IMR-90 (cell line): ENCODE data around the gene UVSSA. TPM values are rescaled to one million over a fixed set of nuclear protein-coding genes. Genes with fewer than 3 reads are reported as not detected.
"Not testable (repeated sequence)": the region's sequence is repeated elsewhere in the genome, so short reads cannot be mapped to it uniquely, and the experiment has no call there.

ENCODE experiments used
- ATAC-seq: fragments of 200-7000 bp; cut with Tn5 transposase; 2 replicates; pipeline ENCODE4 v1.9.1; 2020; ENCODE audit warnings: low read depth, mild to moderate bottlenecking, moderate library complexity
- BruUV-seq: library from RNA; stranded (reverse); fragments of 400-500 nt; replicated peaks from 2 replicates; lab custom pipeline; 2021; lab: Mats Ljungman, UMichigan
- CTCF ChIA-PET: fragments of 300-600 bp; formaldehyde crosslinking; extraction: SDS; loops from one replicate; lab custom pipeline; 2021; ENCODE audit warnings: antibody characterized with exemption; lab: Yijun Ruan, JAX
- POLR2A ChIA-PET: fragments of 300-600 bp; sonication (Branson Sonifier 250); formaldehyde crosslinking; loops from one replicate; lab custom pipeline; 2022; ENCODE audit warnings: antibody characterized with exemption; ENCODE audit not compliant: unreplicated experiment; lab: Charles Lee
- DNase-seq: peaks from one replicate; pipeline ENCODE4 v3.0.0; 2013
- H2AFZ ChIP-seq: replicated peaks from 2 replicates; pipeline ENCODE3; 2013; ENCODE audit warnings: low read length, mild to moderate bottlenecking; ENCODE audit not compliant: poor library complexity
- H2AK5ac ChIP-seq: 2 replicates; pipeline ENCODE4 v1.6.1; 2013; ENCODE audit warnings: low read depth, low read length, inconsistent platforms
- H2AK9ac ChIP-seq: replicated peaks from 2 replicates; pipeline ENCODE3; 2013; ENCODE audit warnings: mild to moderate bottlenecking, low read depth, low read length, moderate library complexity; ENCODE audit not compliant: poor library complexity
- H2BK120ac ChIP-seq: 2 replicates; pipeline ENCODE4 v1.6.1; 2013; ENCODE audit warnings: low read depth, low read length, inconsistent platforms
- H2BK15ac ChIP-seq: 3 replicates; pipeline ENCODE4 v1.6.1; 2013; ENCODE audit warnings: low read depth, low read length, inconsistent platforms
- H2BK20ac ChIP-seq: 2 replicates; pipeline ENCODE4 v1.6.1; 2013; ENCODE audit warnings: low read depth, mild to moderate bottlenecking, inconsistent platforms, low read length, moderate library complexity
- H2BK5ac ChIP-seq: 2 replicates; pipeline ENCODE4 v1.6.1; 2013; ENCODE audit warnings: mild to moderate bottlenecking, low read depth, low read length, inconsistent platforms; ENCODE audit not compliant: poor library complexity, severe bottlenecking
- H3K14ac ChIP-seq: replicated peaks from 2 replicates; pipeline ENCODE4 v1.6.1; 2013; ENCODE audit warnings: low read depth, low read length, inconsistent platforms
- H3K18ac ChIP-seq: 2 replicates; pipeline ENCODE4 v1.6.1; 2013; ENCODE audit warnings: low read depth, low read length, control low read depth
- H3K23ac ChIP-seq: 2 replicates; pipeline ENCODE4 v1.6.1; 2013; ENCODE audit warnings: low read depth, low read length, inconsistent platforms
- H3K27ac ChIP-seq: 2 replicates; pipeline ENCODE4 v1.5.1; 2013; ENCODE audit warnings: mild to moderate bottlenecking, control low read depth, low read length; ENCODE audit not compliant: insufficient read depth
- H3K27me3 ChIP-seq: 2 replicates; pipeline ENCODE4 v1.6.1; 2013; ENCODE audit warnings: low read length; ENCODE audit not compliant: control insufficient read depth, insufficient read depth
- H3K36me3 ChIP-seq: 2 replicates; pipeline ENCODE4 v1.6.1; 2013; ENCODE audit warnings: low read length, mixed read lengths; ENCODE audit not compliant: control insufficient read depth, insufficient read depth
- H3K4ac ChIP-seq: 2 replicates; pipeline ENCODE4 v1.6.1; 2013; ENCODE audit warnings: low read depth, low read length, inconsistent platforms
- H3K4me1 ChIP-seq: 2 replicates; pipeline ENCODE4 v1.6.1; 2013; ENCODE audit warnings: low read length, mixed read lengths; ENCODE audit not compliant: control insufficient read depth, insufficient read depth
- H3K4me2 ChIP-seq: 2 replicates; pipeline ENCODE4 v1.6.1; 2013; ENCODE audit warnings: low read depth, mild to moderate bottlenecking, control low read depth, low read length, moderate library complexity
- H3K4me3 ChIP-seq: 2 replicates; pipeline ENCODE4 v1.5.1; 2013; ENCODE audit warnings: low read depth, mild to moderate bottlenecking, control low read depth, low read length, moderate library complexity; ENCODE audit not compliant: insufficient read depth
- H3K56ac ChIP-seq: 2 replicates; pipeline ENCODE4 v1.6.1; 2013; ENCODE audit warnings: low read length, inconsistent platforms; ENCODE audit not compliant: insufficient read depth; ENCODE audit errors: extremely low read depth
- H3K79me1 ChIP-seq, 2 experiments: 2 replicates each; pipeline ENCODE4 v1.6.1; 2013; ENCODE audit warnings: low read length in 2 of 2, inconsistent platforms in 1 of 2, low read depth in 1 of 2
- H3K9ac ChIP-seq: 2 replicates; pipeline ENCODE4 v1.6.1; 2013; ENCODE audit warnings: low read depth, low read length, control low read depth
- H3K9me1 ChIP-seq: 2 replicates; pipeline ENCODE4 v1.6.1; 2013; ENCODE audit warnings: low read length, inconsistent platforms; ENCODE audit not compliant: insufficient read depth
- H3K9me3 ChIP-seq: 2 replicates; pipeline ENCODE4 v1.6.1; 2013; ENCODE audit warnings: low read length; ENCODE audit not compliant: control insufficient read depth, insufficient read depth
- H4K20me1 ChIP-seq: 2 replicates; pipeline ENCODE4 v1.6.1; 2013; ENCODE audit warnings: low read length, inconsistent platforms; ENCODE audit not compliant: insufficient read depth
- H4K5ac ChIP-seq: 2 replicates; pipeline ENCODE4 v1.6.1; 2013; ENCODE audit warnings: mild to moderate bottlenecking, low read depth, low read length, control low read depth
- H4K8ac ChIP-seq, 2 experiments: 2 replicates each; pipeline ENCODE4 v1.6.1; 2013; ENCODE audit warnings: low read depth in 2 of 2, low read length in 2 of 2, control low read depth in 1 of 2, inconsistent platforms in 1 of 2
- H4K91ac ChIP-seq: 2 replicates; pipeline ENCODE4 v1.6.1; 2013; ENCODE audit warnings: low read depth, low read length, inconsistent platforms; ENCODE audit not compliant: insufficient read depth
- BHLHE40 ChIP-seq: fragments of 150-350 bp; IDR thresholded peaks from 2 replicates; pipeline ENCODE4 v1.6.1; 2016; ENCODE audit warnings: mild to moderate bottlenecking, low read depth, low read length
- WGBS, 2 experiments: methylation state at CpG; one replicate each; pipeline versions ENCODE4 v1.1.5 to v1.1.7; 2013; ENCODE audit warnings: missing lambda C conversion rate in 2 of 2; ENCODE audit not compliant: insufficient read length in 1 of 2; ENCODE audit errors: extremely low coverage in 2 of 2; 5-methylcytosine and 5-hydroxymethylcytosine counted together
- dilution Hi-C: fragments of 300-500 bp; cut with HindIII; formaldehyde crosslinking; loops from one replicate; pipeline ENCODE4 v1.14.3; 2018; ENCODE audit warnings: low sequenced_read_pairs; ENCODE audit not compliant: unreplicated experiment
- in situ Hi-C: fragments of 300-500 bp; cut with MboI; formaldehyde crosslinking; loops from 3 replicates; pipeline ENCODE4 v1.14.3; 2019; ENCODE audit warnings: low sequenced_read_pairs, inconsistent platforms, mixed read lengths
- intact Hi-C: fragments of 100-400 bp; cut with micrococcal nuclease; formaldehyde crosslinking; loops from 2 replicates; pipeline ENCODE4 v1.10.0; 2022
- polyA plus RNA-seq, 3 experiments: library from polyadenylated mRNA; depleted of rRNA; stranded (reverse); fragments of >200 nt; gene quantifications; 2 replicates each; pipeline ENCODE4 v1.2.3, GENCODE V29; 2012; ENCODE audit warnings: low replicate concordance in 1 of 3
- total RNA-seq: library from RNA; depleted of rRNA; stranded (reverse); fragments of >200 nt; gene quantifications from 2 replicates; pipeline ENCODE4 v1.2.3, GENCODE V29; 2012

Gene UVSSA
- total and polyA plus RNA-seq, 2 of the 4 experiments (the other 2 are of a cell fraction) = 1.4 to 8.4 TPM

DNA sequence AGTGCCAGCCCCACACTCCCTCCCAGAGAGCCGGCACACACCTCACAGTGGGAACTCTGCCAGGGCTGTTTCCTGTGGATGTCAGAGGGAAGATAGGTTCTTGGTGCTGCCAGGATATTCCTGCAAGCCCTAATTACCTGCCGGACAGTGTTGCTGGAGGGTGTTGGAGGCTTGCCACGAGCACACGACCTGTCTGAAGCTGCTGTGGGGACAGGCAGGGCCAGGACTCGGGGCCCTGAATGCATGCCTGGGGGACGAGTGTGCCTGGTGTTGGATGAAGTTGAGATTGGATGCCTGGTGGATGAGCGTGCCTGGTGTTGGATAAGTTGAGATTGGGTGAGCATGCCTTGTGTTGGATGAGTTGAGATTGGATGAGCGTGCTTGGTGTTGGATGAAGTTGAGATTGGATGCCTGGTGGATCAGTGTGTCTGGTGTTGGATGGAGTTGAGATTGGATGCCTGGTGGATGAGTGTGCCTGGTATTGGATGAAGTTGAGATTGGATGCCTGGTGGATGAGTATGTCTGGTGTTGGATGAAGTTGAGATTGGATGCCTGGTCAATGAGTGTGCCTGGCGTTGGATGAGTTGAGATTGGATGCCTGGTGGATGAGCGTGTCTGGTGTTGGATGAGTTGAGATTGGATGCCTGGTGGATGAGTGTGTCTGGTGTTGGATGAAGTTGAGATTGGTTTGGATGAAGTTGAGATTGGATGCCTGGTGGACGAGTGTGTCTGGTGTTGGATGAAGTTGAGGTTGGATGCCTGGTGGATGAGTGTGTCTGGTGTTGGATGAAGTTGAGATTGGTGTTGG, 23.2 kb upstream of the UVSSA start (continued):
- 0 out of 2 replicates have a peak, but pooled peaks have one; percentile 8 for TF ChIP-seq BHLHE40

DNA sequence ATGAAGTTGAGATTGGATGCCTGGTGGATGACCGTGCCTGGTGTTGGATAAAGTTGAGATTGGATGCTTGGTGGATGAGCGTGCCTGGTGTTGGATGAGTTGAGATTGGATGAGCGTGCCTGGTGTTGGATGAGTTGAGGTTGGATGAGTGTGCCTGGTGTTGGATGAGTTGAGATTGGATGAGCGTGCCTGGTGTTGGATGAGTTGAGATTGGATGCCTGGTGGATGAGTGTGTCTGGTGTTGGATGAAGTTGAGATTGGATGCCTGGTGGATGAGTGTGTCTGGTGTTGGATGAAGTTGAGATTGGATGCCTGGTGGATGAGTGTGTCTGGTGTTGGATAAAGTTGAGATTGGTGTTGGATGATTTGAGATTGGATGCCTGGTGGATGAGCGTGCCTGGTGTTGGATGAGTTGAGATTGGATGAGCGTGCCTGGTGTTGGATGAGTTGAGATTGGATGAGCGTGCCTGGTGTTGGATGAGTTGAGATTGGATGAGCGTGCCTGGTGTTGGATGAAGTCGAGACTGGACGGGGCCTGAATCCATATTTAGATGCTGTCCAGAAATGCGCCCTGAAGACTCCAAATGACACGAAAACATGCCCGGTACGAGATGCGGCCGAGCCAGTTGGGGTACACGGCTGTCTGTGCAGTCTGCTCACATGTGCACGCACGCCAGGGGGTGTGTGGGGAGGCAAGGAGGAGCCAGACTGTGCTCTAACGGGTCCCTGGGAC, 22.4 kb upstream of the UVSSA start:
- in situ Hi-C loops, H3K9ac ChIP-seq, H3K56ac ChIP-seq, intact Hi-C loops, H4K91ac ChIP-seq, H3K9me3 ChIP-seq, H3K18ac ChIP-seq, H3K4me3 ChIP-seq, H3K23ac ChIP-seq, CTCF ChIA-PET, H3K9me1 ChIP-seq, POLR2A ChIA-PET, H3K4me2 ChIP-seq, H2BK15ac ChIP-seq, dilution Hi-C loops, H4K5ac ChIP-seq, H2AK9ac ChIP-seq, H2BK20ac ChIP-seq, H3K14ac ChIP-seq, H2AFZ ChIP-seq, BruUV-seq, H3K4me1 ChIP-seq, H3K27me3 ChIP-seq: not testable (repeated sequence)
- Histone ChIP-seq H3K27ac (0 out of 2 replicates have a peak overlapping the region, but pooled peaks have one; percentile 4), H2BK120ac (peak overlapping the region; percentile 22; the same call in 1 of the 2 replicates), H2BK5ac (peak overlapping the region; percentile 83), H4K8ac (0 out of 4 replicates have a peak overlapping the region, but pooled peaks of 1 of the 2 experiments have one; percentile 33), H3K79me1 (peaks cover 23 to 53% of the 10 kb centered on the region in 2 experiments), H3K4ac (peak overlapping the region; percentile 17), H3K36me3 (peaks cover 61% of the 10 kb centered on the region), H4K20me1 (peaks cover 23% of the 10 kb centered on the region), H2AK5ac (peak overlapping the region; percentile 43; the same call in 1 of the 2 replicates)
- peak; percentile 62 for DNase-seq
- peak; percentile 28 for ATAC-seq
- WGBS, 2 experiments = 90% methylated on average over 18 of the region's 20 CpGs; no CpG with 5 or more reads in 1 of the 2 experiments
